Measurements from ENCODE around the gene COL27A1. TPM values are rescaled to one million over a fixed set of nuclear protein-coding genes. Genes with fewer than 3 reads are reported as not detected.

COL27A1 gene
- total and polyA plus RNA-seq, 9 of the 15 experiments (the other 6 are each of a cell fraction or from before 2014, with no cell fraction given): 0.07 TPM; not detected in 8

DNA sequence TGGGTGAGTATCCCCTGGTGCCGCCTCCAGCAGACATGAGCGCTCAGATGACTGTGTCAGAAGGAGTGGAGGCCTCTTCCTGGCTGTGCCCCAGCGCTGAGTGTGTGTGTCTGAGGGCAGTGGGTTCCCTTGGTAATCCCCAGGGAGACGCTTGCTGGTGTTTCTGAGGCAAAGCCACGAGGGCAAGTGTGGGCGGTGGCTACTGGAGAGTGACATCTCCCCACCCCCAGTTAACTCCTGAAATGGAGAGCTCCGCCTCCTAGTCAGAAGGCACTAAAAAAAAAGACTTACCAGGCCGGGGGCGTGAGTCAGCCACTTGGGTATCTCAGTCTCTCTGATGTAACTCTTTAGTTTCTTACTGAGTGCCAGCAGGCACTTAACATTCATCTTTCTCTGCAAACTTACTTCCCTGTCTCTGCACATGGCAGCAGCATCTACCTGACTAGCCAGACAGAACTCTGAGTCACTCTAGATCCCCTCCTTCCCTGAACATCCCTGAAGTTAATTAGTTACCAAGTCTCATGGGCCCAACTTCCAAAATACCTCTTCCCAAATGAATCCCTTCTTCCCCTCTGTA lies 193.7 kb downstream of the COL27A1 start (continued):
- TF ChIP-seq NFYB (IDR thresholded peaks at IDR 0.05; ENCODE audit: extremely low read depth, insufficient read length) (no peak), MTA3 (IDR thresholded peaks at IDR 0.05; ENCODE audit: borderline replicate concordance) (peak; percentile 18; the same call in 1 of the 2 replicates), SIN3B (IDR thresholded peaks at IDR 0.05; ENCODE audit: low read depth) (no peak), NFE2 (IDR thresholded peaks at IDR 0.05; ENCODE audit: low read depth) (peak; percentile 43; the same call in 1 of the 2 replicates), FOXJ2 (tag; IDR thresholded peaks at IDR 0.05) (peak; percentile 67), JUN (IDR thresholded peaks at IDR 0.05; ENCODE audit: borderline replicate concordance, low read depth, low read length) (0 out of 2 replicates have a peak, but pooled peaks have one; percentile 31), JUN (CRISPR knock-in tag; IDR thresholded peaks at IDR 0.05; ENCODE audit: borderline replicate concordance) (peak; percentile 38; the same call in 1 of the 2 replicates), ZNF384 (IDR thresholded peaks at IDR 0.05; ENCODE audit: low read depth, low read length) (peak; percentile 96), SMARCA4 (IDR thresholded peaks at IDR 0.05) (no peak), MYNN (IDR thresholded peaks at IDR 0.05) (peak; percentile 85; the same call in 1 of the 2 replicates), MYNN (CRISPR knock-in tag; IDR thresholded peaks at IDR 0.05) (no peak)
- TF ChIP-seq, protein P1, sequence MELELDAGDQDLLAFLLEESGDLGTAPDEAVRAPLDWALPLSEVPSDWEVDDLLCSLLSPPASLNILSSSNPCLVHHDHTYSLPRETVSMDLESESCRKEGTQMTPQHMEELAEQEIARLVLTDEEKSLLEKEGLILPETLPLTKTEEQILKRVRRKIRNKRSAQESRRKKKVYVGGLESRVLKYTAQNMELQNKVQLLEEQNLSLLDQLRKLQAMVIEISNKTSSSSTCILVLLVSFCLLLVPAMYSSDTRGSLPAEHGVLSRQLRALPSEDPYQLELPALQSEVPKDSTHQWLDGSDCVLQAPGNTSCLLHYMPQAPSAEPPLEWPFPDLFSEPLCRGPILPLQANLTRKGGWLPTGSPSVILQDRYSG (tag; conservative IDR thresholded peaks at IDR 0.05; ENCODE audit: low read depth): no peak
- TF ChIP-seq, protein P2, sequence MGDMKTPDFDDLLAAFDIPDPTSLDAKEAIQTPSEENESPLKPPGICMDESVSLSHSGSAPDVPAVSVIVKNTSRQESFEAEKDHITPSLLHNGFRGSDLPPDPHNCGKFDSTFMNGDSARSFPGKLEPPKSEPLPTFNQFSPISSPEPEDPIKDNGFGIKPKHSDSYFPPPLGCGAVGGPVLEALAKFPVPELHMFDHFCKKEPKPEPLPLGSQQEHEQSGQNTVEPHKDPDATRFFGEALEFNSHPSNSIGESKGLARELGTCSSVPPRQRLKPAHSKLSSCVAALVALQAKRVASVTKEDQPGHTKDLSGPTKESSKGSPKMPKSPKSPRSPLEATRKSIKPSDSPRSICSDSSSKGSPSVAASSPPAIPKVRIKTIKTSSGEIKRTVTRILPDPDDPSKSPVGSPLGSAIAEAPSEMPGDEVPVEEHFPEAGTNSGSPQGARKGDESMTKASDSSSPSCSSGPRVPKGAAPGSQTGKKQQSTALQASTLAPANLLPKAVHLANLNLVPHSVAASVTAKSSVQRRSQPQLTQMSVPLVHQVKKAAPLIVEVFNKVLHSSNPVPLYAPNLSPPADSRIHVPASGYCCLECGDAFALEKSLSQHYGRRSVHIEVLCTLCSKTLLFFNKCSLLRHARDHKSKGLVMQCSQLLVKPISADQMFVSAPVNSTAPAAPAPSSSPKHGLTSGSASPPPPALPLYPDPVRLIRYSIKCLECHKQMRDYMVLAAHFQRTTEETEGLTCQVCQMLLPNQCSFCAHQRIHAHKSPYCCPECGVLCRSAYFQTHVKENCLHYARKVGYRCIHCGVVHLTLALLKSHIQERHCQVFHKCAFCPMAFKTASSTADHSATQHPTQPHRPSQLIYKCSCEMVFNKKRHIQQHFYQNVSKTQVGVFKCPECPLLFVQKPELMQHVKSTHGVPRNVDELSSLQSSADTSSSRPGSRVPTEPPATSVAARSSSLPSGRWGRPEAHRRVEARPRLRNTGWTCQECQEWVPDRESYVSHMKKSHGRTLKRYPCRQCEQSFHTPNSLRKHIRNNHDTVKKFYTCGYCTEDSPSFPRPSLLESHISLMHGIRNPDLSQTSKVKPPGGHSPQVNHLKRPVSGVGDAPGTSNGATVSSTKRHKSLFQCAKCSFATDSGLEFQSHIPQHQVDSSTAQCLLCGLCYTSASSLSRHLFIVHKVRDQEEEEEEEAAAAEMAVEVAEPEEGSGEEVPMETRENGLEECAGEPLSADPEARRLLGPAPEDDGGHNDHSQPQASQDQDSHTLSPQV (IDR thresholded peaks at IDR 0.05): peak; percentile 51; the same call in 1 of the 2 replicates
- TF ChIP-seq, protein P3, sequence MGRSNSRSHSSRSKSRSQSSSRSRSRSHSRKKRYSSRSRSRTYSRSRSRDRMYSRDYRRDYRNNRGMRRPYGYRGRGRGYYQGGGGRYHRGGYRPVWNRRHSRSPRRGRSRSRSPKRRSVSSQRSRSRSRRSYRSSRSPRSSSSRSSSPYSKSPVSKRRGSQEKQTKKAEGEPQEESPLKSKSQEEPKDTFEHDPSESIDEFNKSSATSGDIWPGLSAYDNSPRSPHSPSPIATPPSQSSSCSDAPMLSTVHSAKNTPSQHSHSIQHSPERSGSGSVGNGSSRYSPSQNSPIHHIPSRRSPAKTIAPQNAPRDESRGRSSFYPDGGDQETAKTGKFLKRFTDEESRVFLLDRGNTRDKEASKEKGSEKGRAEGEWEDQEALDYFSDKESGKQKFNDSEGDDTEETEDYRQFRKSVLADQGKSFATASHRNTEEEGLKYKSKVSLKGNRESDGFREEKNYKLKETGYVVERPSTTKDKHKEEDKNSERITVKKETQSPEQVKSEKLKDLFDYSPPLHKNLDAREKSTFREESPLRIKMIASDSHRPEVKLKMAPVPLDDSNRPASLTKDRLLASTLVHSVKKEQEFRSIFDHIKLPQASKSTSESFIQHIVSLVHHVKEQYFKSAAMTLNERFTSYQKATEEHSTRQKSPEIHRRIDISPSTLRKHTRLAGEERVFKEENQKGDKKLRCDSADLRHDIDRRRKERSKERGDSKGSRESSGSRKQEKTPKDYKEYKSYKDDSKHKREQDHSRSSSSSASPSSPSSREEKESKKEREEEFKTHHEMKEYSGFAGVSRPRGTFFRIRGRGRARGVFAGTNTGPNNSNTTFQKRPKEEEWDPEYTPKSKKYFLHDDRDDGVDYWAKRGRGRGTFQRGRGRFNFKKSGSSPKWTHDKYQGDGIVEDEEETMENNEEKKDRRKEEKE (IDR thresholded peaks at IDR 0.05; ENCODE audit: borderline replicate concordance in 1 of 2, control insufficient read depth in 1 of 2, low read depth in 2 of 2, low read length in 1 of 2): no peak
- TF ChIP-seq, protein P4, sequence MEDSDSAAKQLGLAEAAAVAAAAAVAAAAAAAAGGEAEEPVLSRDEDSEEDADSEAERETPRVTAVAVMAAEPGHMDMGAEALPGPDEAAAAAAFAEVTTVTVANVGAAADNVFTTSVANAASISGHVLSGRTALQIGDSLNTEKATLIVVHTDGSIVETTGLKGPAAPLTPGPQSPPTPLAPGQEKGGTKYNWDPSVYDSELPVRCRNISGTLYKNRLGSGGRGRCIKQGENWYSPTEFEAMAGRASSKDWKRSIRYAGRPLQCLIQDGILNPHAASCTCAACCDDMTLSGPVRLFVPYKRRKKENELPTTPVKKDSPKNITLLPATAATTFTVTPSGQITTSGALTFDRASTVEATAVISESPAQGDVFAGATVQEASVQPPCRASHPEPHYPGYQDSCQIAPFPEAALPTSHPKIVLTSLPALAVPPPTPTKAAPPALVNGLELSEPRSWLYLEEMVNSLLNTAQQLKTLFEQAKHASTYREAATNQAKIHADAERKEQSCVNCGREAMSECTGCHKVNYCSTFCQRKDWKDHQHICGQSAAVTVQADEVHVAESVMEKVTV (CRISPR knock-in tag; IDR thresholded peaks at IDR 0.05): no peak
- TF ChIP-seq, protein P5, sequence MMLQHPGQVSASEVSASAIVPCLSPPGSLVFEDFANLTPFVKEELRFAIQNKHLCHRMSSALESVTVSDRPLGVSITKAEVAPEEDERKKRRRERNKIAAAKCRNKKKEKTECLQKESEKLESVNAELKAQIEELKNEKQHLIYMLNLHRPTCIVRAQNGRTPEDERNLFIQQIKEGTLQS (IDR thresholded peaks at IDR 0.05): peak; percentile 84
- TF ChIP-seq, protein P5 (CRISPR knock-in tag; conservative IDR thresholded peaks at IDR 0.05): no peak

Measured in K562 (cell line).